Left lung (tissue), 10 donors: ENCODE results near the gene UBAC2. TPM values are rescaled to one million over a fixed set of nuclear protein-coding genes. Genes with fewer than 3 reads are reported as not detected.
A peak's percentile ranks its signal among the peaks of the same experiment; 100 is the strongest.

Source experiments
- ATAC-seq: fragments of 200-7000 bp; cut with Tn5 transposase; one replicate; pipeline ENCODE4 v1.9.1; 2020; ENCODE audit warnings: moderate library complexity
- DNase-seq, 4 donors: peaks; one replicate each; pipeline ENCODE4 v3.0.0-alpha.2; 2013 to 2020
- H3K27ac ChIP-seq, 2 donors: fragments of 200-600 bp; sonication (generic) in 1 of 2; one replicate each; pipeline versions ENCODE4 v1.5.0 to v1.8.0; 2020 to 2021
- H3K27me3 ChIP-seq, 2 donors: fragments of 200-600 bp; sonication (generic) in 1 of 2; one replicate each; pipeline versions ENCODE4 v1.5.0 to v1.8.0; 2020 to 2021
- H3K36me3 ChIP-seq, 2 donors: fragments of 200-600 bp; sonication (generic) in 1 of 2; one replicate each; pipeline versions ENCODE4 v1.5.0 to v1.8.0; 2020 to 2021
- H3K4me1 ChIP-seq, 2 donors: fragments of 200-600 bp; one replicate each; pipeline ENCODE4 v1.8.0; 2021
- H3K4me3 ChIP-seq, 2 donors: fragments of 200-600 bp; sonication (generic) in 1 of 2; one replicate each; pipeline versions ENCODE4 v1.5.0 to v1.8.0; 2020 to 2021; ENCODE audit warnings: mild to moderate bottlenecking in 1 of 2
- H3K9me3 ChIP-seq, 2 donors: fragments of 200-600 bp; sonication (generic) in 1 of 2; one replicate each; pipeline versions ENCODE4 v1.5.0 to v1.8.0; 2020 to 2021
- intact Hi-C, 2 donors: fragments of 100-400 bp; cut with DNase I; formaldehyde crosslinking; loops; one replicate each; pipeline versions ENCODE4 v1.11.2 to v1.14.2; 2022
- polyA plus RNA-seq, 6 donors: library from polyadenylated mRNA; unstranded; fragments of 120-200 nt; gene quantifications; one replicate each; pipeline ENCODE4 v1.2.1, GENCODE V29; 2013; ENCODE audit not compliant: insufficient read length in 6 of 6
- total RNA-seq, 2 donors: library from RNA; stranded (reverse); fragmentation: NEBNext Ultra II Directional; extraction: Animal tissue kit (Norgen Biotek cat#: 25700); gene quantifications; one replicate each; pipeline ENCODE4 v1.2.1, GENCODE V29; 2021
- TF ChIP-seq, protein P1 (sequence below), 2 donors: fragments of 200-600 bp; sonication (generic) in 1 of 2; IDR thresholded peaks; one replicate each; pipeline versions ENCODE4 v1.5.0 to v1.8.0; 2021; ENCODE audit warnings: antibody characterized with exemption in 2 of 2
- donor health status: DM: no; HTN: yes; CAD: no.
- donor health status: DM: no; HTN: no; CAD: no.

UBAC2 gene
- total and polyA plus RNA-seq, 8 donors = 56.1 to 71.6 (median 66.4) TPM

DNA sequence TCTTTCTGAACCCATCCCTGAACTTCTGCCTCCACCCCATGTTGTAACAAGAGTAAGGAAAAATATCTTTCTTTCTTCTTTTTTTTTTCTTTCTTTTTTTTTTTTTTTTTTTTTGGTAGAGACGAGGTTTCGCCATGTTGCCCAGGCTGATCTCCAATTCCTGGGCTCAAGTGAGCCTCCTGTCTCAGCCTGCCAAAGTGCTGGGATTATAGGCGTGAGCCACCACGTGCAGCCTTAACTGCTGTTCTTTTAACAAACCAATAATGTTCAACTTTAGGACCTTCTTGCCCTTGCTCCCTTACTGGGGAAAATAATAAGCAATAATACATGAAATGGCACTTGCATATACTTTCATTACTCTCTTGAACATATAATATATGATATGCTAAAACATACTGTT, 86.9 kb downstream of the UBAC2 start:
- ATAC-seq (no peak), DNase-seq (no peak)
- H3K4me3 ChIP-seq = no peak overlapping the region
- intact Hi-C loops = no loop called here
- H3K36me3 ChIP-seq = no peaks in the 10 kb centered on the region
- no peaks in the 10 kb centered on the region for H3K27me3 ChIP-seq
- no peak overlapping the region for H3K27ac ChIP-seq
- H3K4me1 ChIP-seq = peaks cover 14 to 52% of the 10 kb centered on the region in 2 donors
- TF ChIP-seq, protein P1, sequence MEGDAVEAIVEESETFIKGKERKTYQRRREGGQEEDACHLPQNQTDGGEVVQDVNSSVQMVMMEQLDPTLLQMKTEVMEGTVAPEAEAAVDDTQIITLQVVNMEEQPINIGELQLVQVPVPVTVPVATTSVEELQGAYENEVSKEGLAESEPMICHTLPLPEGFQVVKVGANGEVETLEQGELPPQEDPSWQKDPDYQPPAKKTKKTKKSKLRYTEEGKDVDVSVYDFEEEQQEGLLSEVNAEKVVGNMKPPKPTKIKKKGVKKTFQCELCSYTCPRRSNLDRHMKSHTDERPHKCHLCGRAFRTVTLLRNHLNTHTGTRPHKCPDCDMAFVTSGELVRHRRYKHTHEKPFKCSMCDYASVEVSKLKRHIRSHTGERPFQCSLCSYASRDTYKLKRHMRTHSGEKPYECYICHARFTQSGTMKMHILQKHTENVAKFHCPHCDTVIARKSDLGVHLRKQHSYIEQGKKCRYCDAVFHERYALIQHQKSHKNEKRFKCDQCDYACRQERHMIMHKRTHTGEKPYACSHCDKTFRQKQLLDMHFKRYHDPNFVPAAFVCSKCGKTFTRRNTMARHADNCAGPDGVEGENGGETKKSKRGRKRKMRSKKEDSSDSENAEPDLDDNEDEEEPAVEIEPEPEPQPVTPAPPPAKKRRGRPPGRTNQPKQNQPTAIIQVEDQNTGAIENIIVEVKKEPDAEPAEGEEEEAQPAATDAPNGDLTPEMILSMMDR (IDR thresholded peaks at IDR 0.05) = no peak
- H3K9me3 ChIP-seq = no peaks in the 10 kb centered on the region

DNA sequence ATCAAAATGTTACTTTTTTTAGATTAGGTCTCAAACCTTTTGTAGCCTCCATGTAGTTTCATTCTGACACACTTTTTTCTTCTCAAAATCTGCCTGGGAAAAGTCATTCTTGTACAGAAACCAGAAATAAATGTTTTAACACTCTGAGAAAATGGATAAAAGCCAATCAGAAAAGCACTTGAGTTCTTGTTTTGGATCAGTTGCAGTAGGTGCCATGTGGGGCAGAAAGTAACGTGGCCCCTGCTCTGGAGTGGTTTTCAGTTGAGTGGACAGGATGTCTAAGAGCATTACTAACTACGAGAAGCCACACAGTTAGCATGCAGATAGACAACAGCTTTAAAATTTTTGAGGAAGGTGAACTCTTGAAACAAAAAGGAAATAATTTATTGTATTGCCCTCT, 87.4 kb downstream of the UBAC2 start:
- no peaks in the 10 kb centered on the region for H3K27me3 ChIP-seq
- ATAC-seq (peak; percentile 70), DNase-seq (no peak)
- H3K27ac ChIP-seq = peak overlapping the region in 1 of 2 donors; percentile 35
- H3K9me3 ChIP-seq = no peaks in the 10 kb centered on the region
- TF ChIP-seq, protein P1 (IDR thresholded peaks at IDR 0.05) = no peak
- H3K4me3 ChIP-seq = no peak overlapping the region
- peaks cover 8 to 51% of the 10 kb centered on the region in 2 donors for H3K4me1 ChIP-seq
- intact Hi-C loops = no loop called here
- H3K36me3 ChIP-seq = no peaks in the 10 kb centered on the region

DNA sequence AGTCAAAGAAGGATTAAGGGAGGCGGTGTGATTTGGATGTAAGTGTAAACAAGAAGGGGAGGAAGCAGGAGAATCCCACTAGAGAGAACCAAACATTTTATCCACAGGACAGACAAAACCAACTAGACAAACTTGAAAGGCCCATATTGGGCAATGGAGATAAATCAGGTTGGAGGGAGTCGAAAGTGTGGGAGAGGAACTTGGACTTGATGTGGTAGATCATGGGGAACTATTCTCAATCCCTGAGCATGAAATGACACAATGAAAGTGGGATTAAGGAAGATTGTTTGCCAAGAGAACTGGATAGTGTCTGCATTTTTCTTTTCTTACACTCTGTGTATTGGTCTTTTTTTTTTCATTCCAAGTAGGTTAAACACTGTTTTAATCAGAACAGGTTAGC, 88.6 kb downstream of the UBAC2 start:
- DNase-seq = no peak

DNA sequence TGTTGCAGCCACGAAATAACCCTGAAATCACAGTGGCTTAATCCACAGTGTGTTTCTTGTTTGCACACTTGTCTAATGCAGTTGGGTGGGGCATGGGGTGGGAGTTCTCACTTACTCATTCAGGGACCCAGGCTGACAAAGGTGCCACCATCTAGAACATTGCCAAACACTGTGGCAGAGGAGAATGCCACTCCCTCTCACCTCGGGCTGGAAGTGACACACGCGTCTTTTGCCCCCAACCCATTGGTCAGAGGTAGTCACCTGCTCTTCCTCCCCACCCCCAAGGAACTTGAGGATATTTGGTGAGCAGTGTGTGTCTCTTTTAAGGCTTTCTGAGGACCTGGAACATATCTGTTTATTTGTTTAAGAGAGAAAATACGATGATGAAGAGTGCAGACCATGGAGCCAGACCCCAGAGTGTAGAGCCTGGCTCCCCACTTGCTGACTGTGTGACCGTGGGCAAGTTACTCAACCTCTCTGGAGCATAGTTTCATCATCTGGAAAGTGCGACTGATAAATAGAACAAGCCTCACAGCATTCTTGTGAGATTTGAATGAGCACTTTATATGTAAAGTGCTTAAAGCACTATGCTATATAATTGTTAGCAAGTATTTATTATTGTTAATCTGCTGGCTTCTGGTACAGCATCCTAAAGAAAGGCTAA, 89.2 kb downstream of the UBAC2 start:
- no peak for DNase-seq
- peaks cover 6 to 40% of the 10 kb centered on the region in 2 donors for H3K4me1 ChIP-seq
- H3K9me3 ChIP-seq = no peaks in the 10 kb centered on the region
- H3K36me3 ChIP-seq = peaks cover 0 to 3% of the 10 kb centered on the region in 2 donors
- H3K27me3 ChIP-seq = no peaks in the 10 kb centered on the region
- intact Hi-C loops = no loop called here
- TF ChIP-seq, protein P1 (IDR thresholded peaks at IDR 0.05) = no peak
- no peak for ATAC-seq
- no peak overlapping the region for H3K4me3 ChIP-seq
- no peak overlapping the region for H3K27ac ChIP-seq

More for the DNA sequence above, 88.6 kb downstream of the UBAC2 start:
- Histone ChIP-seq H3K27ac (no peak overlapping the region), H3K9me3 (no peaks in the 10 kb centered on the region), H3K27me3 (no peaks in the 10 kb centered on the region), H3K4me1 (peaks cover 6 to 45% of the 10 kb centered on the region in 2 donors), H3K36me3 (no peaks in the 10 kb centered on the region), H3K4me3 (no peak overlapping the region)
- ATAC-seq = no peak
- intact Hi-C loops = no loop called here
- TF ChIP-seq, protein P1 (IDR thresholded peaks at IDR 0.05) = no peak

DNA sequence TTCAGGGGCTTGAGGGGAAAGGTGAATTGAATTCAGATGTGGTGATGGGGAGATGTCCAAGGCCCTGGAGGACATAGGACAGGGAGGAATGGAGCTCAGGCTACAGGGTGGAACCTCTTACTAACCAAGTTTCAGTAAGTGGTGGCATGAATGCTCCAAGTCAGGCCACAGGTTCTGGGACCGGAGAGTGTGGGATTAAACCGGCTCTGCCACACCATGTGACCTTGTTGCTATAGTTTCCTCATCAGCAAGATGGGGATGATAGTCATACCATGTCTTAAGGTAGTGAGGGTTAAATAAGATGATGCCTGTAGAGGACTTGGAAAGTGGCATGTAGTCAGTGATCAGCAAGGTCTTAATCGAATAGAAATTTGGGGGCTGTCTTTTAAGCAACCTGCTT, 90.2 kb downstream of the UBAC2 start:
- Histone ChIP-seq H3K9me3 (no peaks in the 10 kb centered on the region), H3K4me3 (no peak overlapping the region), H3K4me1 (peaks cover 0 to 47% of the 10 kb centered on the region in 2 donors), H3K27ac (no peak overlapping the region), H3K27me3 (no peaks in the 10 kb centered on the region), H3K36me3 (peaks cover 0 to 13% of the 10 kb centered on the region in 2 donors)
- intact Hi-C loops = no loop called here
- TF ChIP-seq, protein P1 (IDR thresholded peaks at IDR 0.05) = no peak
- ATAC-seq = no peak
- DNase-seq = no peak
